Measurements from ENCODE around the gene HVCN1. TPM values are rescaled to one million over a fixed set of nuclear protein-coding genes. Genes with fewer than 3 reads are reported as not detected.

HVCN1 gene
- total RNA-seq, 1 experiment from 2014 or later: 2.2 TPM

DNA sequence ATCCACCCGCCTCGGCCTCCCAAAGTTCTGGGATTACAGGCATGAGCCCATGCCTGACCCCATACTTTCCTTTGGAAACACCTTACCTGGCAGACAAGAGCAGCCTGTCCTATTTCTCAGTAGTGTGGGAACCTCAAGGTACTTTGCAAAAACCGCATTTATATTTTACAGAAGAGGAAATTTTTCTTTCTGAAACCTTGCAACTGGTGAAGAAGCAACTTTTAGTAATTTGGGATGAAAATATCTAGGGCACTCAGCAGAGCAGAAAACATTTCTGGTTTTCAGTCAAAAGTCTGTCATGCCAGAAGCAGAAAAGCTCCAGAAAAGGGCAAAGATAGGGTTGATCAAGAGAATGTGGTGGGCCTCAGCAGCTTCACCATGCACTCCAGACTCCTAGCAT lies 21.2 kb downstream of the HVCN1 start:
- Histone ChIP-seq H3K9ac (ENCODE audit: low read length) (no peak overlapping the region), H4K20me1 (ENCODE audit: low read length) (no peaks in the 10 kb centered on the region), H2AFZ (ENCODE audit: low read length) (no peak overlapping the region), H3K4me1 (ENCODE audit: insufficient read depth, low read length) (no peaks in the 10 kb centered on the region), H3K27me3 (ENCODE audit: low read length) (no peaks in the 10 kb centered on the region), H3K36me3 (ENCODE audit: low read depth, low read length) (no peaks in the 10 kb centered on the region), H3K9me3 (ENCODE audit: low read length) (peaks cover 14% of the 10 kb centered on the region), H3K27ac (ENCODE audit: low read length) (no peak overlapping the region), H3K79me2 (ENCODE audit: low read length) (no peaks in the 10 kb centered on the region), H3K4me3 (ENCODE audit: low read length) (no peak overlapping the region), H3F3A (ENCODE audit: low read length, unreplicated experiment) (no peaks in the 10 kb centered on the region), H3K9me2 (replicated peaks; ENCODE audit: low read length) (no peaks in the 10 kb centered on the region), H3K4me2 (ENCODE audit: low read length) (no peak overlapping the region)
- no TSS peak for BruUV-seq (replicated peaks)
- TF ChIP-seq CTCF (conservative IDR thresholded peaks at IDR 0.05; ENCODE audit: low read depth, low read length) (no peak), EZH2 (IDR thresholded peaks at IDR 0.05; ENCODE audit: low read length, unreplicated experiment) (no peak), EZH2phosphoT487 (IDR thresholded peaks at IDR 0.05; ENCODE audit: borderline replicate concordance, low read length) (no peak)
- DNase-seq (no peak), ATAC-seq (no peak)
- ChIA-PET CTCF (no interaction called here), POLR2A (ENCODE audit: unreplicated experiment) (no interaction called here)
- intact Hi-C loops (cut with micrococcal nuclease): no loop called here

GRCh38 chr12:110666892-110667291 lies 22.0 kb downstream of the HVCN1 start:
- ChIA-PET POLR2A (ENCODE audit: unreplicated experiment) (no interaction called here), CTCF (no interaction called here)
- Histone ChIP-seq H4K20me1 (ENCODE audit: low read length) (no peaks in the 10 kb centered on the region), H3K79me2 (ENCODE audit: low read length) (no peaks in the 10 kb centered on the region), H3K4me3 (ENCODE audit: low read length) (no peak overlapping the region), H3K9ac (ENCODE audit: low read length) (no peak overlapping the region), H3K4me1 (ENCODE audit: insufficient read depth, low read length) (no peaks in the 10 kb centered on the region), H3F3A (ENCODE audit: low read length, unreplicated experiment) (no peaks in the 10 kb centered on the region), H2AFZ (ENCODE audit: low read length) (no peak overlapping the region), H3K27me3 (ENCODE audit: low read length) (no peaks in the 10 kb centered on the region), H3K9me3 (ENCODE audit: low read length) (peaks cover 14% of the 10 kb centered on the region), H3K36me3 (ENCODE audit: low read depth, low read length) (no peaks in the 10 kb centered on the region), H3K4me2 (ENCODE audit: low read length) (no peak overlapping the region), H3K9me2 (replicated peaks; ENCODE audit: low read length) (no peaks in the 10 kb centered on the region), H3K27ac (ENCODE audit: low read length) (no peak overlapping the region)
- intact Hi-C loops (cut with micrococcal nuclease): no loop called here
- BruUV-seq (replicated peaks): no TSS peak
- TF ChIP-seq EZH2phosphoT487 (IDR thresholded peaks at IDR 0.05; ENCODE audit: borderline replicate concordance, low read length) (no peak), CTCF (conservative IDR thresholded peaks at IDR 0.05; ENCODE audit: low read depth, low read length) (no peak), EZH2 (IDR thresholded peaks at IDR 0.05; ENCODE audit: low read length, unreplicated experiment) (no peak)
- no peak for DNase-seq
- ATAC-seq: no peak

DNA sequence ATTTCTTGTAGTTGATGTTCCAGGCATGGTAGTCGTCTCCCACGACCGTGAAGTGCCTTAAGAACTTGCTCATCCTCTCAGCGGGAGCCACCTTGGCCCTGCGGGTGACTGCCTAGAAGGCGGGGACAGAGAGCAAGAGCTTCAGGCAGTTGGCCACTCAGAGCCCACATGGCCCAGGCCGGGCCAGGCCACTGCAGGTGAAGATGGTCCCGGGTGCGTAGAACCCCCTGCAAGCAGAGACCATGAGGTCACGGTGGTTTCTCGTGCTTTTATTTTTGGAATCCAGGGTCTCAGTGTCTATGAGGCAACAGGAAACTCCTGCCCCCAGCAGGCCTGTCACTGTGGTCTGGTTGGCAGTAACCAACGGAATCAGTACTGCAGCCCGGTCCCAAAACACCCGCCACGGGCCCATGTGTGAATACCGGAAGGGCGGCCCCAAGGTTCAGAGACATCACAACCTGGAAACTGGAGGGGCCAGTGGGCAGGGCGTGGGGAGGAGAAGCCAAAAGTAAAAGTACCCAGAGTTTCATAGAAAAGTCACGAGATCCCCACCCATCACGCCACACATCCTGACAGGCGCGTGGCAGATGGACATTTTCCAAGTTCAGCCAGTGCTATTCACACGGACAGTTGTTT lies 27.5 kb downstream of the HVCN1 start:
- H3K9me2 ChIP-seq (replicated peaks; ENCODE audit: low read length): no peaks in the 10 kb centered on the region
- ChIA-PET CTCF (no interaction called here), POLR2A (ENCODE audit: unreplicated experiment) (no interaction called here)
- no peak overlapping the region for H3K27ac ChIP-seq (ENCODE audit: low read length)
- no peaks in the 10 kb centered on the region for H3K27me3 ChIP-seq (ENCODE audit: low read length)
- intact Hi-C loops (cut with micrococcal nuclease): no loop called here
- H3K9me3 ChIP-seq (ENCODE audit: low read length): peaks cover 14% of the 10 kb centered on the region
- no peaks in the 10 kb centered on the region for H3F3A ChIP-seq (ENCODE audit: low read length, unreplicated experiment)
- H4K20me1 ChIP-seq (ENCODE audit: low read length): no peaks in the 10 kb centered on the region
- no peak overlapping the region for H3K4me3 ChIP-seq (ENCODE audit: low read length)
- TF ChIP-seq EZH2 (IDR thresholded peaks at IDR 0.05; ENCODE audit: low read length, unreplicated experiment): no peak
- TF ChIP-seq EZH2phosphoT487 (IDR thresholded peaks at IDR 0.05; ENCODE audit: borderline replicate concordance, low read length): no peak
- no peak for TF ChIP-seq CTCF (conservative IDR thresholded peaks at IDR 0.05; ENCODE audit: low read depth, low read length)
- DNase-seq (no peak), ATAC-seq (no peak)
- H3K4me2 ChIP-seq (ENCODE audit: low read length): no peak overlapping the region
- H2AFZ ChIP-seq (ENCODE audit: low read length): no peak overlapping the region
- no peaks in the 10 kb centered on the region for H3K36me3 ChIP-seq (ENCODE audit: low read depth, low read length)
- H3K79me2 ChIP-seq (ENCODE audit: low read length): no peaks in the 10 kb centered on the region
- no peak overlapping the region for H3K9ac ChIP-seq (ENCODE audit: low read length)
- no peaks in the 10 kb centered on the region for H3K4me1 ChIP-seq (ENCODE audit: insufficient read depth, low read length)
- no TSS peak for BruUV-seq (replicated peaks)
